Measurements from ENCODE around the gene PCDHGA4. TPM values are rescaled to one million over a fixed set of nuclear protein-coding genes. Genes with fewer than 3 reads are reported as not detected.
"Not testable (repeated sequence)": the region's sequence is repeated elsewhere in the genome, so short reads cannot be mapped to it uniquely, and the experiment has no call there.

The PCDHGA4 gene
- total RNA-seq (3.9 TPM), polyA plus RNA-seq (ENCODE audit: insufficient read depth, low read depth, low replicate concordance) (0.13 TPM)
- long read RNA-seq, donor 1 = 0 reads
- long read RNA-seq, donor 2 = 0 reads
- long read RNA-seq, donor 3, full-length matches to known transcripts = 2 of 2 reads
- long read RNA-seq, donor 3, partial matches to known transcripts = 0 of 2 reads
- long read RNA-seq, donor 3, other reads (novel, unspliced or antisense) = 0 of 2 reads
- long read RNA-seq, donor 4 = 0 reads
- long read RNA-seq, donor 5 = 0 reads
- long read RNA-seq, donor 6 = 0 reads
- long read RNA-seq, donor 7, partial matches to known transcripts = 0 of 1 reads
- long read RNA-seq, donor 7, other reads (novel, unspliced or antisense) = 0 of 1 reads
- long read RNA-seq, donor 8, full-length matches to known transcripts = 1 of 1 reads
- long read RNA-seq, donor 8, partial matches to known transcripts = 0 of 1 reads
- long read RNA-seq, donor 8, other reads (novel, unspliced or antisense) = 0 of 1 reads
- long read RNA-seq, donor 9 = 0 reads
- long read RNA-seq, donor 10 = 0 reads

- Histone ChIP-seq H3K4me3 (ENCODE audit: low read length in 3 of 3) (peak within 1 kb of the TSS in 2 of 3 donors; percentile 6 to 13), H3K4me1 (ENCODE audit: control insufficient read depth in 2 of 3, insufficient read depth in 2 of 3, low read depth in 1 of 3, low read length in 3 of 3) (no peaks in the 10 kb centered on the region), H3K36me3 (ENCODE audit: control insufficient read depth in 2 of 3, insufficient read depth in 3 of 3, low read length in 3 of 3) (no peaks in the 10 kb centered on the region), H3K27me3 (ENCODE audit: control insufficient read depth, insufficient read depth, low read length) (no peaks in the 10 kb centered on the region), H3K9ac (ENCODE audit: low read length in 3 of 3) (no peak within 1 kb of the TSS), H3K9me3 (ENCODE audit: control insufficient read depth in 2 of 3, insufficient read depth in 1 of 3, low read length in 3 of 3) (peaks cover 2 to 71% (median 21%) of the 10 kb centered on the region in 3 donors), H3K27ac (ENCODE audit: low read depth in 2 of 2, low read length in 2 of 2) (no peak within 1 kb of the TSS)
- no peak for FAIRE-seq
- TF ChIP-seq CTCF (IDR thresholded peaks at IDR 0.05; ENCODE audit: borderline replicate concordance, extremely low read depth, insufficient read depth) = peak; percentile 8
- intact Hi-C loops (cut with DNase I) = no loop called here
- DNase-seq = no peak
Measured at GRCh38 chr5:141354900-141355469, at the start of gene PCDHGA4. Gene PCDHGA4, plus strand, starts transcription at chr5:141355021. Its CDS starts 87 bp downstream, at chr5:141355108.

GRCh38 chr5:141306630-141307029, 48.2 kb upstream of the PCDHGA4 start:
- Histone ChIP-seq H3K9me3 (ENCODE audit: control insufficient read depth in 2 of 3, insufficient read depth in 1 of 3, low read length in 3 of 3) (peaks cover 0 to 65% (median 3%) of the 10 kb centered on the region in 3 donors), H3K4me3 (ENCODE audit: low read length in 3 of 3) (no peak overlapping the region), H3K27ac (ENCODE audit: low read depth in 2 of 2, low read length in 2 of 2) (no peak overlapping the region), H3K4me1 (ENCODE audit: control insufficient read depth in 2 of 3, insufficient read depth in 2 of 3, low read depth in 1 of 3, low read length in 3 of 3) (no peaks in the 10 kb centered on the region), H3K36me3 (ENCODE audit: control insufficient read depth in 2 of 3, insufficient read depth in 3 of 3, low read length in 3 of 3) (no peaks in the 10 kb centered on the region), H3K9ac (ENCODE audit: low read length in 3 of 3) (no peak overlapping the region), H3K27me3 (ENCODE audit: control insufficient read depth, insufficient read depth, low read length) (no peaks in the 10 kb centered on the region)
- DNase-seq = no peak
- intact Hi-C loops (cut with DNase I) = no loop called here
- no peak for FAIRE-seq
- TF ChIP-seq CTCF (IDR thresholded peaks at IDR 0.05; ENCODE audit: borderline replicate concordance, extremely low read depth, insufficient read depth) = no peak

GRCh38 chr5:141313711-141314110, 41.1 kb upstream of the PCDHGA4 start:
- peaks cover 4 to 76% (median 43%) of the 10 kb centered on the region in 3 donors for H3K9me3 ChIP-seq (ENCODE audit: control insufficient read depth in 2 of 3, insufficient read depth in 1 of 3, low read length in 3 of 3)
- H3K27me3 ChIP-seq (ENCODE audit: control insufficient read depth, insufficient read depth, low read length) = no peaks in the 10 kb centered on the region
- H3K4me1 ChIP-seq (ENCODE audit: control insufficient read depth in 2 of 3, insufficient read depth in 2 of 3, low read depth in 1 of 3, low read length in 3 of 3) = no peaks in the 10 kb centered on the region
- FAIRE-seq (no peak), DNase-seq (no peak)
- H3K27ac ChIP-seq (ENCODE audit: low read depth in 2 of 2, low read length in 2 of 2) = no peak overlapping the region
- no peak for TF ChIP-seq CTCF (IDR thresholded peaks at IDR 0.05; ENCODE audit: borderline replicate concordance, extremely low read depth, insufficient read depth)
- no peak overlapping the region for H3K9ac ChIP-seq (ENCODE audit: low read length in 3 of 3)
- intact Hi-C loops (cut with DNase I) = no loop called here
- no peak overlapping the region for H3K4me3 ChIP-seq (ENCODE audit: low read length in 3 of 3)
- peaks cover 0 to 6% (median 3%) of the 10 kb centered on the region in 3 donors for H3K36me3 ChIP-seq (ENCODE audit: control insufficient read depth in 2 of 3, insufficient read depth in 3 of 3, low read length in 3 of 3)

GRCh38 chr5:141316963-141317362, 37.9 kb upstream of the PCDHGA4 start:
- intact Hi-C loops (cut with DNase I); H3K4me3 ChIP-seq (ENCODE audit: low read length in 3 of 3); H3K27me3 ChIP-seq (ENCODE audit: control insufficient read depth, insufficient read depth, low read length); H3K9ac ChIP-seq (ENCODE audit: low read length in 3 of 3); FAIRE-seq; H3K4me1 ChIP-seq (ENCODE audit: control insufficient read depth in 2 of 3, insufficient read depth in 2 of 3, low read depth in 1 of 3, low read length in 3 of 3); DNase-seq; H3K27ac ChIP-seq (ENCODE audit: low read depth in 2 of 2, low read length in 2 of 2): not testable (repeated sequence)
- peaks cover 0 to 12% (median 11%) of the 10 kb centered on the region in 3 donors for H3K36me3 ChIP-seq (ENCODE audit: control insufficient read depth in 2 of 3, insufficient read depth in 3 of 3, low read length in 3 of 3)
- peaks cover 17 to 80% (median 54%) of the 10 kb centered on the region in 3 donors for H3K9me3 ChIP-seq (ENCODE audit: control insufficient read depth in 2 of 3, insufficient read depth in 1 of 3, low read length in 3 of 3)

Measured in kidney (tissue), 22 donors.